Thyroid gland (tissue), 4 donors: Measurements from ENCODE around the gene SRBD1. TPM values are rescaled to one million over a fixed set of nuclear protein-coding genes. Genes with fewer than 3 reads are reported as not detected.

Experiments used
- DNase-seq, 2 donors: peaks; one replicate each; pipeline ENCODE4 v3.0.0-alpha.2; 2019
- H3K27ac ChIP-seq, 3 donors: fragments of 200-600 bp; sonication (generic); 1 replicate in 2 of 3; 2 replicates in 1 of 3; pipeline ENCODE4 v1.5.1; 2016 to 2019; ENCODE audit warnings: mild to moderate bottlenecking in 1 of 3, moderate library complexity in 1 of 3
- H3K27me3 ChIP-seq: fragments of 200-600 bp; sonication (generic); one replicate; pipeline ENCODE4 v1.5.1; 2019
- H3K36me3 ChIP-seq, 2 donors: fragments of 200-600 bp; sonication (generic); one replicate each; pipeline ENCODE4 v1.5.1; 2016 to 2019
- H3K4me1 ChIP-seq, 2 donors: fragments of 200-600 bp; sonication (generic); one replicate each; pipeline ENCODE4 v1.5.1; 2017 to 2019
- H3K4me3 ChIP-seq, 3 donors: fragments of 200-600 bp; sonication (generic); replicated peaks in 1 of 3; 1 replicate in 2 of 3; 2 replicates in 1 of 3; pipeline ENCODE4 v1.5.1; 2016; ENCODE audit warnings: mild to moderate bottlenecking in 1 of 3
- H3K9me3 ChIP-seq: fragments of 200-600 bp; sonication (generic); one replicate; pipeline ENCODE4 v1.5.1; 2017
- CTCF ChIP-seq, 6 experiments: fragments of 200-600 bp in 3 of 6; fragments of 450-650 bp in 3 of 6; sonication (generic) in 3 of 6; IDR thresholded peaks; one replicate each; pipeline ENCODE4 v1.5.1; 2016 to 2019; ENCODE audit warnings: antibody characterized with exemption in 6 of 6, mild to moderate bottlenecking in 2 of 6, inconsistent platforms in 1 of 6, moderate library complexity in 1 of 6
- POLR2A ChIP-seq, 2 donors: fragments of 450-650 bp; IDR thresholded peaks; one replicate each; pipeline ENCODE4 v1.6.1; 2017; ENCODE audit warnings: antibody characterized with exemption in 2 of 2, mild to moderate bottlenecking in 2 of 2, moderate library complexity in 1 of 2
- WGBS, 2 donors: methylation state at CpG; one replicate each; pipeline ENCODE4 v1.1.5; 2017; 5-methylcytosine and 5-hydroxymethylcytosine counted together
- intact Hi-C: fragments of 100-400 bp; cut with DNase I; formaldehyde crosslinking; loops from one replicate; pipeline ENCODE4 v1.15.1; 2023
- total RNA-seq, 4 donors: library from RNA; depleted of rRNA; stranded (reverse); fragments of >200 nt; gene quantifications; one replicate each; pipeline ENCODE4 v1.2.3, GENCODE V29; 2016

The SRBD1 gene
- total RNA-seq, 4 donors from 2014 or later, result 23.1 to 33.3 (median 27.2) TPM

- H3K27ac ChIP-seq, result no peak overlapping the region
- intact Hi-C loops, result no loop called here
Measured at GRCh38 chr2:45634223-45634622, 23.2 kb upstream of the SRBD1 start.

GRCh38 chr2:45631955-45632354, 20.9 kb upstream of the SRBD1 start:
- intact Hi-C loops, result no loop called here
- no peaks in the 10 kb centered on the region for H3K9me3 ChIP-seq
- no peaks in the 10 kb centered on the region for H3K4me1 ChIP-seq
- no peak for TF ChIP-seq POLR2A (IDR thresholded peaks at IDR 0.05)
- TF ChIP-seq CTCF (IDR thresholded peaks at IDR 0.05), result no peak
- no peaks in the 10 kb centered on the region for H3K27me3 ChIP-seq
- DNase-seq, result no peak
- 67 to 71% methylated on average over 3 of the region's 3 CpGs for WGBS, 2 donors
- no peaks in the 10 kb centered on the region for H3K36me3 ChIP-seq
- no peak overlapping the region for H3K4me3 ChIP-seq
- no peak overlapping the region for H3K27ac ChIP-seq

More at GRCh38 chr2:45634223-45634622, 23.2 kb upstream of the SRBD1 start:
- Histone ChIP-seq H3K9me3 (no peaks in the 10 kb centered on the region), H3K4me1 (no peaks in the 10 kb centered on the region), H3K4me3 (no peak overlapping the region), H3K27me3 (no peaks in the 10 kb centered on the region), H3K36me3 (no peaks in the 10 kb centered on the region)
- WGBS, 2 donors, result 88 to 91% methylated on average over 5 of the region's 5 CpGs
- TF ChIP-seq POLR2A (IDR thresholded peaks at IDR 0.05), result no peak
- no peak for TF ChIP-seq CTCF (IDR thresholded peaks at IDR 0.05)
- DNase-seq, result no peak

- Histone ChIP-seq H3K36me3 (no peaks in the 10 kb centered on the region), H3K27me3 (no peaks in the 10 kb centered on the region), H3K4me3 (no peak overlapping the region), H3K27ac (no peak overlapping the region), H3K4me1 (no peaks in the 10 kb centered on the region), H3K9me3 (no peaks in the 10 kb centered on the region)
- intact Hi-C loops, result no loop called here
- TF ChIP-seq CTCF (IDR thresholded peaks at IDR 0.05) (no peak), POLR2A (IDR thresholded peaks at IDR 0.05) (no peak)
- WGBS, 2 donors, result 89 to 97% methylated on average over 3 of the region's 3 CpGs
- no peak for DNase-seq
Measured at GRCh38 chr2:45631319-45631718, 20.3 kb upstream of the SRBD1 start.

GRCh38 chr2:45629971-45630370, 18.9 kb upstream of the SRBD1 start:
- no peaks in the 10 kb centered on the region for H3K4me1 ChIP-seq
- H3K27me3 ChIP-seq, result no peaks in the 10 kb centered on the region
- no peak for DNase-seq
- no peaks in the 10 kb centered on the region for H3K36me3 ChIP-seq
- no peak overlapping the region for H3K4me3 ChIP-seq
- 93 to 100% methylated on average over 1 of the region's 1 CpG for WGBS, 2 donors
- TF ChIP-seq POLR2A (IDR thresholded peaks at IDR 0.05) (no peak), CTCF (IDR thresholded peaks at IDR 0.05) (no peak)
- intact Hi-C loops, result no loop called here
- no peaks in the 10 kb centered on the region for H3K9me3 ChIP-seq
- H3K27ac ChIP-seq, result no peak overlapping the region

DNA sequence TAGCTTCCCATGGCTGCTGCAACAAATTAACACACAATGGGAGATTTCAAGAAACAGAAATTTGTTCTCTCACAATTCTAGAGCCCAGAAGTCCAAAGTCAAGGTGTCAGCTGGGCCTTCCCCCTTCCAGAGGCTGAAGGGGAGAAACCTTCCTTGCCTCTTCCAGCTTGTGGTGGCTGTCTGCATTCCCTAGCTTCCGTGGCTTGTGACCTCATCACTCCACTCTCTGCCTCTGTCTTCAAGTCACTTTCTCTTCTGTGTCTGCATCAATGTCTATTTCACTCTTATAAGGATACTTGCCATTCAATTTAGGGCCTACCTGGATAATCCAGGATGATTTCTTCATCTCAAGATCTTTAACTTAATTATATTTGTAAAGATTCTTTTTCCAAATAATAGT, 16.8 kb upstream of the SRBD1 start:
- intact Hi-C loops, result no loop called here
- TF ChIP-seq POLR2A (IDR thresholded peaks at IDR 0.05), result no peak
- no peak for TF ChIP-seq CTCF (IDR thresholded peaks at IDR 0.05)
- no peaks in the 10 kb centered on the region for H3K27me3 ChIP-seq
- DNase-seq, result no peak
- H3K9me3 ChIP-seq, result no peaks in the 10 kb centered on the region
- H3K4me1 ChIP-seq, result no peaks in the 10 kb centered on the region
- 77 to 93% methylated on average over 1 of the region's 1 CpG for WGBS, 2 donors
- H3K36me3 ChIP-seq, result no peaks in the 10 kb centered on the region
- no peak overlapping the region for H3K27ac ChIP-seq
- no peak overlapping the region for H3K4me3 ChIP-seq
